Measurements from ENCODE around the gene VPS13D.
A peak's percentile ranks its signal among the peaks of the same experiment; 100 is the strongest.

- TF ChIP-seq EP300 (IDR thresholded peaks at IDR 0.05; ENCODE audit: borderline replicate concordance) (no peak), RAD21 (IDR thresholded peaks at IDR 0.05; ENCODE audit: low read depth) (no peak), CREB1 (IDR thresholded peaks at IDR 0.05; ENCODE audit: low read depth) (no peak), CEBPB (IDR thresholded peaks at IDR 0.05) (0 out of 2 replicates have a peak, but pooled peaks have one; percentile 31), YY1 (IDR thresholded peaks at IDR 0.05; ENCODE audit: low read depth) (no peak), REST (IDR thresholded peaks at IDR 0.05; ENCODE audit: low read depth) (no peak), TCF12 (IDR thresholded peaks at IDR 0.05; ENCODE audit: low read depth) (no peak), MAX (IDR thresholded peaks at IDR 0.05) (no peak), EGR1 (IDR thresholded peaks at IDR 0.05) (no peak), TAF1 (IDR thresholded peaks at IDR 0.05; ENCODE audit: low read depth) (no peak)
Observed at GRCh38 chr1:12528021-12528852, 298.4 kb downstream of the VPS13D start.
